Ishikawa (cell line): ENCODE results near the gene RAPGEF5.

Experiments
- EP300 ChIP-seq: IDR thresholded peaks from 2 replicates; pipeline ENCODE4 v1.6.1; 2012; ENCODE audit warnings: borderline replicate concordance
- NFIC ChIP-seq: IDR thresholded peaks from 2 replicates; pipeline ENCODE4 v1.6.1; 2012
- TF ChIP-seq, protein P1 (sequence below): IDR thresholded peaks from 2 replicates; pipeline ENCODE4 v1.6.1; 2012; ENCODE audit warnings: low read depth, mild to moderate bottlenecking
- TF ChIP-seq, protein P2 (sequence below): IDR thresholded peaks from 2 replicates; pipeline ENCODE4 v1.6.1; 2012
- TF ChIP-seq, protein P3 (sequence below): IDR thresholded peaks from 2 replicates; pipeline ENCODE4 v1.6.1; 2012

DNA sequence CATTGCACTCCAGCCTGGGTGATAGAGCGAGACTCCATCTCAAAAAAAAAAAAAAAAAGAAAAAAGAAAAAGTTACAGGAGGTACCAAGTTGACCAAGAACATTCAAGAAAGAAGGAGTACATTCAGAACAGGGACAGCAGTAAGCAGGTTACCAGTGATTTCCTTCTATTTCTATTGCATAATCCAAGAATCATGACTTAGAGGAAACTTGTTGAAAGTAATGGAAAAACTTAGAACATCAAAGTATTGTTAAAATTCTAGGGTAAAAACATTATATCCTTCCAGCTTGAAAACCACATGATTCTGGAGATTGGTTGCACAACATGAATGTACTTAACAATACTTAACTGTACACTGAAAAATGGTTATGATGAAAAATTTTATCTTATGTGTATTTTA lies 25.2 kb downstream of the RAPGEF5 start:
- TF ChIP-seq, protein P1, sequence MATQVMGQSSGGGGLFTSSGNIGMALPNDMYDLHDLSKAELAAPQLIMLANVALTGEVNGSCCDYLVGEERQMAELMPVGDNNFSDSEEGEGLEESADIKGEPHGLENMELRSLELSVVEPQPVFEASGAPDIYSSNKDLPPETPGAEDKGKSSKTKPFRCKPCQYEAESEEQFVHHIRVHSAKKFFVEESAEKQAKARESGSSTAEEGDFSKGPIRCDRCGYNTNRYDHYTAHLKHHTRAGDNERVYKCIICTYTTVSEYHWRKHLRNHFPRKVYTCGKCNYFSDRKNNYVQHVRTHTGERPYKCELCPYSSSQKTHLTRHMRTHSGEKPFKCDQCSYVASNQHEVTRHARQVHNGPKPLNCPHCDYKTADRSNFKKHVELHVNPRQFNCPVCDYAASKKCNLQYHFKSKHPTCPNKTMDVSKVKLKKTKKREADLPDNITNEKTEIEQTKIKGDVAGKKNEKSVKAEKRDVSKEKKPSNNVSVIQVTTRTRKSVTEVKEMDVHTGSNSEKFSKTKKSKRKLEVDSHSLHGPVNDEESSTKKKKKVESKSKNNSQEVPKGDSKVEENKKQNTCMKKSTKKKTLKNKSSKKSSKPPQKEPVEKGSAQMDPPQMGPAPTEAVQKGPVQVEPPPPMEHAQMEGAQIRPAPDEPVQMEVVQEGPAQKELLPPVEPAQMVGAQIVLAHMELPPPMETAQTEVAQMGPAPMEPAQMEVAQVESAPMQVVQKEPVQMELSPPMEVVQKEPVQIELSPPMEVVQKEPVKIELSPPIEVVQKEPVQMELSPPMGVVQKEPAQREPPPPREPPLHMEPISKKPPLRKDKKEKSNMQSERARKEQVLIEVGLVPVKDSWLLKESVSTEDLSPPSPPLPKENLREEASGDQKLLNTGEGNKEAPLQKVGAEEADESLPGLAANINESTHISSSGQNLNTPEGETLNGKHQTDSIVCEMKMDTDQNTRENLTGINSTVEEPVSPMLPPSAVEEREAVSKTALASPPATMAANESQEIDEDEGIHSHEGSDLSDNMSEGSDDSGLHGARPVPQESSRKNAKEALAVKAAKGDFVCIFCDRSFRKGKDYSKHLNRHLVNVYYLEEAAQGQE: no peak
- TF ChIP-seq, protein P2, sequence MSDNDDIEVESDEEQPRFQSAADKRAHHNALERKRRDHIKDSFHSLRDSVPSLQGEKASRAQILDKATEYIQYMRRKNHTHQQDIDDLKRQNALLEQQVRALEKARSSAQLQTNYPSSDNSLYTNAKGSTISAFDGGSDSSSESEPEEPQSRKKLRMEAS: no peak
- TF ChIP-seq EP300: no peak
- TF ChIP-seq NFIC: no peak
- TF ChIP-seq, protein P3, sequence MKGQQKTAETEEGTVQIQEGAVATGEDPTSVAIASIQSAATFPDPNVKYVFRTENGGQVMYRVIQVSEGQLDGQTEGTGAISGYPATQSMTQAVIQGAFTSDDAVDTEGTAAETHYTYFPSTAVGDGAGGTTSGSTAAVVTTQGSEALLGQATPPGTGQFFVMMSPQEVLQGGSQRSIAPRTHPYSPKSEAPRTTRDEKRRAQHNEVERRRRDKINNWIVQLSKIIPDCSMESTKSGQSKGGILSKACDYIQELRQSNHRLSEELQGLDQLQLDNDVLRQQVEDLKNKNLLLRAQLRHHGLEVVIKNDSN: no peak
